ENCODE data around the gene SLC37A2.

The SLC37A2 gene

DNA sequence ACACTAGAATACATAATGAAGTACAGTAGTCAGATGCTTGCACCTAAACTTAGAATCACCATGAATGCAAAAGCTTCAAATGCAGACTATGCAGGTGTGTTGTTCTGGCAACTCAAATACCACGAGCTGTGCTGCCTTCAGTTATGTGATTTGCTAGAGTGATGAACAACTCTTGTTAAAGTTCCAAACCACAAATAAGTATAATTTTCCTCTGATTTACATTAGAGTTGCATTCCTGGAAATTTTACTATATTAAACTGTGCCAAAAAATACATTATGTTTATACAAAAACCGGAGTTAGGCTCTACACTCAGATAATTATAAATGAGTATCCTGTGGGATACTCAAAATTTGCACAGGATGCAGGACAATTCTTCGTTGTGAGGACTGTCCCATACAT is 45.4 kb downstream of the SLC37A2 start:
- DNase-seq (ENCODE audit: low read depth in 2 of 2), result no peak

DNA sequence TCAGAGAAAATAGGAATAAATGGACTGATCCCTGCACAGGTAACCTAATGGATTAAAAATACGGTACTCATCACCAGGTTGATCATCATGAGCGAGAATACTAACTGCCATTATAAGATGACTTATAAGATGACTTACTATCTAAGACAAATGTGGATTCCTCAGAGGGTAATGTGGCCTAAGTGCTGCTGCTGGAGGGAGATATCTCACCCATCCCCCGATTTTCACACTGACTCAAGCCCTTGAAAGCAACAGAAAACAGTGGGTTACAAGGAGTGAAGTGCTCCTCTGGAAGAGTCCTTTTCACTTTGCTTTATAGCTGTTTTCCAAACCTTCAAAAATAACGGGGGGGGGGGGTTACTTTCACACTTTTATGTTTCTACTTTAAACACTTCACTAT is 47.4 kb downstream of the SLC37A2 start:
- no peak for DNase-seq (ENCODE audit: low read depth in 2 of 2)

DNA sequence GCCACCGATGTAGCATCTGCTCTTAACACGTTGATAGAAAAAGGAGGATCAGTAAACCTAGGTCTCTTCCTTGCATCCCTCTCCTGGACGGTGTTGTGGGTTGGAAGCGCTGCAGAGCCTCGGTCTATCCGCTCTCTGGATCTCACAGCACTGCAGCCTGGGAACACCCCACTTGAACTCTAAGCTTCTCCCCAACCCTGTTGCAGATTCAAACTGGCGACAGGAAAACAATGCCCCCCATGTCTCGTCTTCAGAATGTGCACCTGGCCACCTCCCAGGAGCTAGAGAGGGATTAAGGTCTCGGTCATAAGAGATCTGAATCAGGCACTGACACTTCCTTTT is 47.9 kb downstream of the SLC37A2 start:
- no peak for DNase-seq (ENCODE audit: low read depth in 2 of 2)

DNA sequence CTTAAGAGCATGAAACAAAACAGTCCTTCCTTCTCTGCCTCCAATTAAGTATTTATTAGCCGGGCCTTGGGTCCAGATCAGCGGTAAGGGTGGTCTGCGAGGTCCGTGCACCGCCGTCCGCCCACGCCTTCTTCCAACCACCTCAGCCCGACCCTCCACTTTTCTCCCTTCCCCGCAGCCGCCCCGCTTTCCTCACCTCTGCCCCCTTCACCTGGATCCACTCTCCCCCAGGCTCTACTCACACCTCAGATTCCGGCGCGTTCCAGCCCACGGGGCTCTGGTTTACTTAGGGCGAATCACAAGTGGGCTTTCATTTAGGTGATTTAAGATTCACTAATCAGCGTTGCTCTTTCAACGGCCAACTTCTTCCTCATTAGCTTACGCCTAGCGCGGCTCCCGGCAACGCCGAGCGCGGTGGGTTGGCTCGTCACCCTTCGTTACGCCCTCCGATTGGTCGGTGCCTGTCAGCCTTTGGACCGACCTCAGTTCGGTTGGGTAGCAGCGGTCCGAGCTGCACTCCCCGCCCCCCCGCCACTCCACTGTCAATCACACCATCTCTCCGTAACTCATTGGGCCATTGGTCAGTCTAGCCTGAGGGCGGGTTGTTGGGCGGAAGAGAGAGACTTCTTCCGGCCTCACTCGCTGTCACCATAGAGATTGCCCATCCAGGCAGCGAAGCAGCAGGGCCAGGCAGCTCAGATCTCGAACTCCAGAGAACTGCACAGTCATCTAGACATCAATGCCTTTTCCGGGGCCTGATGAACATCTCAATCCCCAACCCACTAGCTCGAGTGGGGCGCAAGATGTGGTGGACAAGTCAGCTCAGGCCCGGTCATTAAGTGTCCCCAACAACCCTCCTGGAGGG is 48.5 kb downstream of the SLC37A2 start, which contains the start of gene TMEM218:
TSS of gene TMEM218 (minus strand) at position 284 of the 865 bp plus-strand sequence. CDS start 9,385 bp downstream, outside the sequence.
- DNase-seq (ENCODE audit: low read depth in 2 of 2), result peak; percentile 92 to 96

DNA sequence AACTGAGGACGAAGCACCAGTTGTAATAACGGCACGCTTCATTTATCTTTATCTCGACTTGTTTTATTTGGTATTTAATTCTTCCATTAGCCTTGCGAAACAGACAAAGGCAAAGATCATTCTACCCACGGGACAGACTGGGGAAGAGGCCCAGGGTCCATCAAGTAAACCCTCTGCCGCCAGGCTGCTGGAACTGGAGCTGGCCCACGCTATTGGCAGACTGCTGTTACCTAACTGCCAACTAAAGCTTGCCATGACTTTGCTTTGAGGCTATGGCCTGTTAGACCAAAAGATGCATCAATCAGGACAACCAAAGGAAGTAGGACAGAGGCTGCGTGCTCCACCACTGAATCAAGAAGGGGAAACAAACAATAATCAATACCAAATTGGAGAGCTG is 49.1 kb downstream of the SLC37A2 start:
- no peak for DNase-seq (ENCODE audit: low read depth in 2 of 2)

DNA sequence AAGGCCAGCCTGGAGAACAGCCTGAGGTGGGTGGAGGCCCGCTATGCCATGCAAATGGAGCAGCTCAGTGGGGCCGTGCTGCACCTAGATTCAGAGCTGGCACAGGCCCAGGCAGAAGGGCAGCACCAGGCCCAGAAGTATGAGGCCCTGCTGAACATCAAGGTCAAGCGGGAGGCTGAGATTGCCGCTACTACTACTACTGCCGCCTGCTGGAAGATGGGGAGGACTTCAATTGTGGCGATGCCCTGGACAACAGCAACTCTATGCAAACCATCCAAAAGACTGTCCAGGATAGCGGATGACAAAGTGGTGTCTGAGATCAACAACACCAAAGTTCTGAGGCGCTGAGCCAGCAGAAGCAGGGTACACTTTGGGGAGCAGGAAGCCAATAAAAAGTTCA is 51.4 kb downstream of the SLC37A2 start:
- no peak for DNase-seq (ENCODE audit: low read depth in 2 of 2)

DNA sequence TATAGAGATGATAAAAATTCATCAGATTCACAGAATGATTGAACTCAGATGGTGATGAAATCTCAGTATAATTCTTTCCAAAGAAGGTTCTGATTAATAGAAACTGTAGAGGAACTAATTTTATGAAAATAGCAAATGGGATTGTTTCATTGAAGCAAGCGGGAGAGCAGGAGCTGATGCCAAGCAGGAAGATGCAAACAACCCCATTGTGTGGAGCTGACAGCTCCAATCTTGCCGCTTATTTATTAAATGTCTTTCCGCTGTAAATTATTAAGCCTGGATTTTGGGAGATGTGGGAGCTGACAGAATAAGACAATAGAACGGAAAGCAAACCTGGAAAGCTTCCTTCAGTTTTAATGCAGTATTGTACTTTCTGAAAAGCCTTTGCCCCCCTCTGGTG is 54.3 kb downstream of the SLC37A2 start:
- DNase-seq (ENCODE audit: low read depth in 2 of 2), result no peak

DNA sequence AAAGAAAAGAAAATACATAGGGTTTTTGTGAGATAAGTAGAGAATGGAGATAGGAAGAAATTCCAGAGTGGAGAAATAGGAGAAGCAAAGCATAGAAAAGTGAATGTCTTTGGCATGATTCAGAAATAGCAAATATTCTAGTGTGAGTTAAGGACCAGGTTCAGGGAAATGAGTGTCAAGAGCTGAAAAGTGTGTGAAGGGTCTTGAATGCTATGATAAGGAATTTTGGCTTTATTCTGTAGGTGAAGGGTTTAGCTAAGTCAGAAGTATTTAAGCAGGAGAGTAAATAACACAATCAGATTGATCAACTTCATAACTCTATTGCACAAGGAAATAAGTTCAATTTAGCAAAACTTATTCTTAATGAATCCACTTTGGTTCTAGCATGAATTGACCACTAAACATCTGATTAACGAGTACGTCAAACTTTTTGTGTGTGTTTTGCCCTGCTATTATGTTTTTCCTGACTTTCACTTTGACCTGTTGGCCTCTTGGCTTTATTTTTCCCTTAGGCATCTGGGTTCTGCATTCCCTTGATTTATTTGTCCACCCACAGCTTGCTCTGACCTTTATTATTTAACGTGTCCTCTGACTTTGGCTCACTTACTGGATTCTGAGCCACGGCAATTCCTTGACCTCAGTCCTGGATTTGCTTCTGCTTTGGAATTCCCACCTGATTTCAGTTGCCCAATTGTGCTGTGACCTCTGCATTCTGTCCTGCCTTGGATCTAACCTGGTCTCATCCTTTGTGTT is 60.3 kb downstream of the SLC37A2 start:
- no peak for DNase-seq (ENCODE audit: low read depth in 2 of 2)

DNA sequence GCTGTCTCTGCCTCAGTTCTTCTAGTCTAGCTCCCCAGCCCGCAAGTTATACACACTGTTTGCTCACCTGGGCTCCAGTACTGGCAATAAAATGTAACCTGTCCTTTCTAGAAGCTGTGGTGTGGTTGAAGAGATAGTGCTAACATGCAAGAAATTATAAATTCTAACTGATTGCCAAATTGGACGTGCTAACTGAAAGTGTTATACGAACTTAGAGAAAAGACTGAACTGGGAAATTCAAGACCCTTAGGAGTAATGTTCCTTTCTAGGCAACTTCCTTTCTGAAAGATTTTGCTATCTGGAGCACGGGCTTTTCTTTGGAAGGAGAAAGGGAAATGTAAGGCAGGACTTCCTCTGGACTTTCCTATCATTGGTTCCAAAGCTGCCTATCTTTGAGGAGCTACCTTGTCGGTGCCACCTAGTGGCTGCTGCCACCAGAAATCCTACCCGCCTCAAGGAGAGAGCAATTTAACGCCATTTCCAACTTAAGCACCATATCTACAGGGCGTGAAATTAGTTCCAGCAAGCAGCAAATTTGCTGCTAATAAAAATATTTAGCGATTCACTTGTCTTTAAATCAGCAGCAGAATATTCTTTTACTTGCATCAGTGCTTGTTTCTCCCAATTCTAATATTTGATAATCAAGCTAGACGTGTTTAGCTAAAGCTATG is 61.0 kb downstream of the SLC37A2 start:
- DNase-seq (ENCODE audit: low read depth in 2 of 2), result no peak

DNA sequence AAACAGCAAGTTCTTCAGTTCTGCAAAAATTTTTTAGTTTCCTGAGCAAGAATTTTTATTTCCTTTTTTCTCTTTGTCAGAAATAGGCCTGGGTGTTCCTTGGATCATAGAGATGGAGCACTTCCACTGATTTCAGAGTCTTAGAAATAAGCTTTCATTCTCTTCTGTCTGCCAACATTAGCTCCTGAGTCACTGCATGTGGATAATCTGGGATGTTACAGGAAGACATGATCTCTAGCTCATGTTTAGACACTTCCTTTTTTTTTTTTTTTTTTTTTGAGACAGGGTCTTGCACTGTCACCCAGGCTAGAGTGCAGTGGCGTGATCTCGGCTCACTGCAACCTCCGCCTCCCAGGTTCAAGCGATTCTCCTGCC is 61.5 kb downstream of the SLC37A2 start:
- no peak for DNase-seq (ENCODE audit: low read depth in 2 of 2)

DNA sequence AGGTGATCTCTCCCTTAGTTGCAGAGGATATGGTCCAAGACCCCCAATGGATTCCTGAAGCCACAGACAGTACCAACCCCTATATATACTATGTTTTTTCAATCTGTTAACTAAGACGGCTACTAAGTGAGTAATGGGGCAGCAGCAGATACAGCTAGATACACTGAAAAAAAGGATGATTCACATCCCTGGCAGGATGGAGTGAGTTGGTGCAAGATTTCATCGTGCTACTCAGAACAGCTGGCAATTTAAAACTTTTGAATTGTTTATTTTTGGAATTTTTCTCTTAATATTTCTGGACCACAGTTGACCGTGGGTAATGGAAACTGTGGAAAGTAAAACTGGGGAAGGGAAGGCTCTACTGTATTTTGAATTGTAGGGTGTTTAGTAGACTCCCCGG is 65.3 kb downstream of the SLC37A2 start:
- DNase-seq (ENCODE audit: low read depth in 2 of 2), result no peak

DNA sequence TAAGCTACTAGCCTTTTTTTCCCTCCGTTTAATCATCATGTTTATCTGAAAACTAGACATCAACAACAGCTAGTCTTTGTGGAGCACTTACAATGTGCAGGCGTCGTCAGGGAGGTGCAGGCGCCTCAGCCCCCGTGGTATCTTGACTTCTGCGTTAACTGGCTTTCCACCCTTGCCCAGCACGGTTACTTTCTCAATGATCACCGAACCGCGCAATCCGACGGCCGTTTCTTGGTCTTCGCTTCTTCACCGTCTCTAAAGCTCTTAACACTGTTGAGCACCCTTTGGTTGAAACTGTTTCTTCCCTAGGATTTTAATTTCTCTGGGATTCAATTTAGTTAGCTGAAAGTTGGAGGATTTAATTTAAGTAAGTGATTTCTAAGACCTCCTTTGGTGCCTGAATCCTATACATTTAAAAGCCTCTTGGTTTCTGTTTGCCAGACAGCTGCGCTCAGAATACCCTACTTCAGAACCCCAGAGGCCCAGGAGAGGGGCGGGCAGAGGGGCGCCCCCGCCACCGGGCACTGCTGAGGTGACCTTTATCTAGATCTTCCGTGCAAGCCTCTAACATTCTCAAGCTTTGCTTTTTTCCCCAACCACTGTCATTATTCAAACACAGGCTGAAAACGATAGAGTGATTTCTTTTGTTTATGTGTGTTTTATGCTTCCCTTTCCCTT is 66.3 kb downstream of the SLC37A2 start:
- no peak for DNase-seq (ENCODE audit: low read depth in 2 of 2)

DNA sequence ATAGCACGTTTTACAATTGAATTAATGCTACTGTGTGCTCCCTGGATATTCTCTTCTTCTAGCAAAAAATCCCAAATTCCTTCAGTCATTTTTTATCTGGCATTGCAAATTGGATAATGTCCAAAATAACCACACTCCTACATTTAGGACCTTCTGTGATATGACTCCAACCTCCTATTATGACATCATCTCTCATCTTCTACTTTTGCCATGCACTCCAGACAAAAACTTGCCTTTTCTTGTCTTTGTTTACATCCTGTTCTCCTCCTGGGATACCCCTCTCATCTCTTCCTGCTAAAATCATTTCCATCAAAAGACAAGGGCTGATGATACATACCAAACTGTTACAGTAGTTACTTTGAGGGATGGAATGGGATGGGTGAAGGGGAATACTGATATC is 69.0 kb downstream of the SLC37A2 start:
- DNase-seq (ENCODE audit: low read depth in 2 of 2), result no peak

DNA sequence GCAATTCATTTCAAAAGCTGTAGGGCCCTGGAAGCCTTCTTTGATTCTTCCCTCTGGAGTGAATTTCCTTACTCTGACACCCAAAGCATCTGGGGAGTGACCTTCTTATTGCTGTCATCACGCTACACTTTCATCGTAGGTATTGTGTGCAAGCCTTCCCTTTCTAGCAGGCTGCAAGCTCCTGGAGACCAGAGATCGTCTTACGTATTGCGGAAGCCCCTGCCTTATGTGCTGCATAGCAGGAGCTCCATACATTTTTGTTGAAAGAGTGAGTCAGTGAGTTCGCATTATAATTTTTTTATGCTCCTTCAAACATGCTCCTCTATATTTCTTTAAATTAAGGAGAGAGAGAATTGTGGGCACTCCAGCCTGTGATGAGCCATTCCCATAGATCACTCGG is 69.5 kb downstream of the SLC37A2 start:
- no peak for DNase-seq (ENCODE audit: low read depth in 2 of 2)

DNA sequence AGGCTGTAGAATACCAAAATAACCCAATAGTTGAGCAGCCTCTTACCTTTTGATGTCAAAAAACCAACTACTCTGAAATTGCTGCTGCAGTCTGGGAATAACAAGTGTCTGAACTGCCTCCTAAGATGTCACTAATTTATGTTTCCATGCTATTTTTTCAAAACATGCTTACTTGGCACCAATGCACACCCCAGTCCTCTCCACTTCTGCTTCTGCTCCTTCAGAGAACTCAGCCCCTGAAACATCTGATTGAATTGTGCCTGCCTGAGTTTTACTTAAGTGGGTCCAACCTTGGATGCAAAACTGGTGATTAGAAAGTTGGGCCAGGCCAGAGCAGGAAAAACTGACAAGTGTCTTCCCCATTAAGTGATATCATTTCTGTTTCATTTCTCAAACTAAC is 72.9 kb downstream of the SLC37A2 start:
- no peak for DNase-seq (ENCODE audit: low read depth in 2 of 2)

DNA sequence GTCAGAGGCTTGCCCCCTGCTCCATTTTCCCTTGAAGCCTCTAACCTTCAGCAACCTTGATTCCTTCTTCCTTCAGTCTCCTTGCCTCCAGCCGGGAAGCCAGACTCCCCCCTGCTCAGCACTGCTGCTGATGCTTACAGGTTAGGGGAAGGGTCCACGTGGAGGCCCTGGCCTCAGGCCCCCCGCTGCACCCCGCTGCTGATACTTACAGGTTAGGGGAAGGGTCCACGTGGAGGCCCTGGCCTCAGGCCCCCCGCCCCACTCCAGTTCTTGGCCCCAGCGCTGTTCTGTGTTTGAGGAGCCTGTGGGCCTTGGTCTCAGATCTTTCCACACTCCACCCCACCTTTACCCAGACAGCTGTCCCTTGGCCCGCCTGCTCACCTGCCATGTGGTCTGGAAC is 75.9 kb downstream of the SLC37A2 start:
- DNase-seq (ENCODE audit: low read depth in 2 of 2), result no peak

DNA sequence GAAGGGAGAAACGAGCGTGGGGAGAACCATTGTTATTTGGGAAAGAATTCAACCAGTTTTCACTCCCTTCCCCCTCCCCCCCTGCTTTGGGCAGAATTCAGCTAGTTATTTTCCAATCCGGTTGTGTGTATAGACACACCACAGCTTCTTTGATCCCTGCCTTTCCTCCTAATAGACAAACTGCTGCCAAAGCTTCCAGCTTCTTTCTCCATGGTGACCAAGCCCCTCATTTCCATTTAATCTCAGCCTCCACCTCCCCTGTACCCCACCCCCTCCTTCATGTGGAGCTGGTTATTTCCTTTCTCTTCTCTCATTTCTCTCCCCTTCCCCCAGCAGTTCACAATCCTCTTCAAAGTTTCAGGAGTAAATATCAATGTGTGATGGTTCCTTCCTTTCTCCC is 76.7 kb downstream of the SLC37A2 start:
- no peak for DNase-seq (ENCODE audit: low read depth in 2 of 2)
